ENCODE measurements around the gene RND1. TPM values are rescaled to one million over a fixed set of nuclear protein-coding genes. Genes with fewer than 3 reads are reported as not detected.
"Not testable (repeated sequence)": the region's sequence is repeated elsewhere in the genome, so short reads cannot be mapped to it uniquely, and the experiment has no call there.

RND1 gene
- total RNA-seq (2014; rRNA removed; shearing (Covaris generic)): 6.5 and 7.3 TPM in 2 replicates
- total RNA-seq (2022): 12.7 and 13.9 TPM in 2 replicates
- Bru-seq, nascent RNA: percentile 57 among the genes with signal in this experiment
- BruChase-seq, experiment 1, labeled RNA remaining after a 6-hour chase: percentile 44 among the genes with signal in this experiment
- BruChase-seq, experiment 2, labeled RNA remaining after a 2-hour chase: percentile 45 among the genes with signal in this experiment
- long read RNA-seq, partial matches to known transcripts: 0 of 6 reads
- long read RNA-seq, other reads (novel, unspliced or antisense): 0 of 6 reads

DNA sequence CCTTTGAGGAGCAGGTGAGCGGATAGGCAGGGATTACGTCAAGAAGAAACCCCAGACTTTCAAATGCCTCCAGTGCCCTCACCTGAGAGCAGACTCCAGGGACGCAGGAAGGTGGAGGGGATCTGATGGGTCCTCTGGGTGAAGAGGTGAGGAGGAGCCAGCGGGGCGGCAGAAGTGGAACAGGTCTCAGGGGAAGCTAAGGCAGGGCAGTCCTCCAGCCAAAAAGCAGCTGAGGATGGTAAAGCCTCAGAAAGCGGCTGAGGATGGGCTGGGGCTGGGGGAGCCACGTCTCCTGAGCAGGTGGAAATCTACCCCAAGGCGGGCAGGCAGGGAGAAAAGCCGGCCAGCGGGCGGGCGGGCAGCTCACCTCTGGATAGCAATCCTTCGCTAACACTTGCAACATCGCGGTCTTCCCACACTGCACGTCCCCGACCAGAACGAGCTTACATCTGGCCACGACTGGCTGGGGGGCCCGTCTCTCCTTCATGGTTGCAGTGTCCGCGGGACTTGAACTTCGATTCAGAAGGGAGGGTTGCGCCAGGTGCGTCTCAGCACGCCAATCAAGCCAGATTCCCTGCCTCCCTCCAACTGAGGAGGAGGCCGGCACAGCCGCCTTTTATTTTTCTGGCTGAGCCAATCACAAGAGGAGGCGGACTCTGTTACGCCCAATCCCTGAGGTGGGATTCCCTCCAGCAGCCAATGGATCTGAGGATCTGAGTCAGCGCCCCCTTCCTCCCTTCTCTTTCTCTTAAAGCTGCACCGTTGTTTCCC, at the start of gene RND1:
RND1 (minus strand) TSS at position 590 of the 771 bp plus-strand sequence; CDS start at position 487, 103 bp downstream.
- Histone ChIP-seq H3K4me2 (ENCODE audit: low read length) (peak within 1 kb of the TSS; percentile 93), H3K27ac (ENCODE audit: low read depth, low read length, poor library complexity, severe bottlenecking) (peak within 1 kb of the TSS; percentile 45), H3K9me3 (ENCODE audit: low read length) (no peaks in the 10 kb centered on the region), H3K4me3 (ENCODE audit: low read depth, low read length, poor library complexity, severe bottlenecking) (peak within 1 kb of the TSS; percentile 86), H3K36me3 (ENCODE audit: insufficient read depth, low read length) (peaks cover 18% of the 10 kb centered on the region; the same call in 1 of the 2 replicates), H3K79me2 (ENCODE audit: insufficient read depth, low read depth, low read length) (no peaks in the 10 kb centered on the region), H4K20me1 (ENCODE audit: insufficient read depth, low read length) (0 out of 2 replicates have a peak, but pooled peaks cover 14% of the 10 kb centered on the region), H3K4me1 (ENCODE audit: insufficient read depth, low read length, poor library complexity, severe bottlenecking) (peaks cover 38% of the 10 kb centered on the region), H3K9me2 (ENCODE audit: insufficient read depth, low read length) (no peaks in the 10 kb centered on the region), H2AFZ (ENCODE audit: low read length) (peak within 1 kb of the TSS; percentile 79)
- ChIA-PET CTCF (ENCODE audit: unreplicated experiment) (interaction anchor here (0.5 to 1.8 kb wide), 4 partner anchors 12 to 153 kb away, joined by 3 to 6 read pairs (median 3); partner anchors contain the start of gene ARF3), POLR2A (interaction anchor here (0.6 to 4.2 kb wide), 19 partner anchors 8 to 1159 kb away, joined by 3 to 47 read pairs (median 4); partner anchors contain the start of genes ARF3, DDN and DDX23)
- TF ChIP-seq EZH2phosphoT487 (IDR thresholded peaks at IDR 0.05; ENCODE audit: borderline replicate concordance, low read depth, low read length): no peak
- TF ChIP-seq, protein P1, sequence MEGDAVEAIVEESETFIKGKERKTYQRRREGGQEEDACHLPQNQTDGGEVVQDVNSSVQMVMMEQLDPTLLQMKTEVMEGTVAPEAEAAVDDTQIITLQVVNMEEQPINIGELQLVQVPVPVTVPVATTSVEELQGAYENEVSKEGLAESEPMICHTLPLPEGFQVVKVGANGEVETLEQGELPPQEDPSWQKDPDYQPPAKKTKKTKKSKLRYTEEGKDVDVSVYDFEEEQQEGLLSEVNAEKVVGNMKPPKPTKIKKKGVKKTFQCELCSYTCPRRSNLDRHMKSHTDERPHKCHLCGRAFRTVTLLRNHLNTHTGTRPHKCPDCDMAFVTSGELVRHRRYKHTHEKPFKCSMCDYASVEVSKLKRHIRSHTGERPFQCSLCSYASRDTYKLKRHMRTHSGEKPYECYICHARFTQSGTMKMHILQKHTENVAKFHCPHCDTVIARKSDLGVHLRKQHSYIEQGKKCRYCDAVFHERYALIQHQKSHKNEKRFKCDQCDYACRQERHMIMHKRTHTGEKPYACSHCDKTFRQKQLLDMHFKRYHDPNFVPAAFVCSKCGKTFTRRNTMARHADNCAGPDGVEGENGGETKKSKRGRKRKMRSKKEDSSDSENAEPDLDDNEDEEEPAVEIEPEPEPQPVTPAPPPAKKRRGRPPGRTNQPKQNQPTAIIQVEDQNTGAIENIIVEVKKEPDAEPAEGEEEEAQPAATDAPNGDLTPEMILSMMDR (conservative IDR thresholded peaks at IDR 0.05; ENCODE audit: low read length): peak; percentile 50; the same call in 1 of the 2 replicates
- TSS peak; percentile 81 for BruUV-seq (replicated peaks)
- intact Hi-C loops (cut with micrococcal nuclease; ENCODE audit: unreplicated experiment): no loop called here
- DNase-seq (ENCODE audit: low spot score): peak; percentile 98

- Histone ChIP-seq H3K4me2 (ENCODE audit: low read length) (no peak overlapping the region), H3K27ac (ENCODE audit: low read depth, low read length, poor library complexity, severe bottlenecking) (no peak overlapping the region), H3K9me2 (ENCODE audit: insufficient read depth, low read length) (no peaks in the 10 kb centered on the region), H2AFZ (ENCODE audit: low read length) (no peak overlapping the region), H4K20me1 (ENCODE audit: insufficient read depth, low read length) (no peaks in the 10 kb centered on the region), H3K4me1 (ENCODE audit: insufficient read depth, low read length, poor library complexity, severe bottlenecking) (no peaks in the 10 kb centered on the region), H3K36me3 (ENCODE audit: insufficient read depth, low read length) (no peaks in the 10 kb centered on the region), H3K79me2 (ENCODE audit: insufficient read depth, low read depth, low read length) (no peaks in the 10 kb centered on the region), H3K9me3 (ENCODE audit: low read length) (no peaks in the 10 kb centered on the region), H3K4me3 (ENCODE audit: low read depth, low read length, poor library complexity, severe bottlenecking) (no peak overlapping the region)
- CTCF ChIA-PET (ENCODE audit: unreplicated experiment): no interaction called here
- no peak for DNase-seq (ENCODE audit: low spot score)
- intact Hi-C loops (cut with micrococcal nuclease; ENCODE audit: unreplicated experiment): no loop called here
- TF ChIP-seq, protein P1 (conservative IDR thresholded peaks at IDR 0.05; ENCODE audit: low read length): no peak
- no peak for TF ChIP-seq EZH2phosphoT487 (IDR thresholded peaks at IDR 0.05; ENCODE audit: borderline replicate concordance, low read depth, low read length)
- BruUV-seq (replicated peaks): no TSS peak
- POLR2A ChIA-PET: interaction anchor here (0.5 to 1.3 kb wide), 4 partner anchors 9 to 140 kb away, joined by 3 to 4 read pairs (median 3); partner anchors contain the start of gene FKBP11
Observed at GRCh38 chr12:48910196-48910595, 44.5 kb upstream of the RND1 start.

DNA sequence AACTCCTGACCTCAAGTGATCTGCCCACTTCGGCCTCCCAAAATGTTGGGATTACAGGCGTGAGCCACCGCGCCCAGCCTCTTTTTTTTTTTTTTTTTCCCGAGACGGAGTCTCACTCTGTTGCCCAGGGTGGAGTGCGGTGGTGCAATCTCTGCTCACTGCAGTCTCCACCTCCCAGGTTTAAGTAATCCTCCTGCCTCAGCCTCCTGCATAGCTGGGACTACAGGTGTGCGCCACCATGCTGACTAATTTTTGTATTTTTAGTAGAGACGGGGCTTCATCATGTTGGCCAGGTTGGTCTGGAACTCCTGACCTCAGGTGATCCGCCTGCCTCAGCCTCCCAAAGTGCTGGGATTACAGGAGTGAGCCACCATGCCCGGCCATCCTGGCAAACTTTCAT, 44.0 kb upstream of the RND1 start:
- H3K9me3 ChIP-seq (ENCODE audit: low read length); H3K4me1 ChIP-seq (ENCODE audit: insufficient read depth, low read length, poor library complexity, severe bottlenecking); H3K4me3 ChIP-seq (ENCODE audit: low read depth, low read length, poor library complexity, severe bottlenecking); BruUV-seq (replicated peaks); H2AFZ ChIP-seq (ENCODE audit: low read length); DNase-seq (ENCODE audit: low spot score); H3K79me2 ChIP-seq (ENCODE audit: insufficient read depth, low read depth, low read length); intact Hi-C loops (cut with micrococcal nuclease; ENCODE audit: unreplicated experiment); H3K9me2 ChIP-seq (ENCODE audit: insufficient read depth, low read length); H4K20me1 ChIP-seq (ENCODE audit: insufficient read depth, low read length); H3K36me3 ChIP-seq (ENCODE audit: insufficient read depth, low read length); H3K4me2 ChIP-seq (ENCODE audit: low read length); H3K27ac ChIP-seq (ENCODE audit: low read depth, low read length, poor library complexity, severe bottlenecking): not testable (repeated sequence)
- POLR2A ChIA-PET: interaction anchor here (1.2 kb wide), 1 partner anchor 10 kb away, joined by 3 read pairs; no protein-coding TSS in a partner anchor
- CTCF ChIA-PET (ENCODE audit: unreplicated experiment): interaction anchor here (0.6 kb wide), 1 partner anchor 16 kb away, joined by 3 read pairs; the partner anchor contains the start of gene FKBP11
